H9 (cell line): ENCODE results near the gene TFB1M. TPM values are rescaled to one million over a fixed set of nuclear protein-coding genes. Genes with fewer than 3 reads are reported as not detected.

Experiments
- DNase-seq: peaks from one replicate; pipeline ENCODE4 v3.0.0-alpha.2; 2017
- H2AFZ ChIP-seq: one replicate; pipeline ENCODE4 v1.6.1; 2013; ENCODE audit warnings: mild to moderate bottlenecking, low read length, control low read depth, moderate library complexity
- H2AK5ac ChIP-seq: 2 replicates; pipeline ENCODE4 v1.6.1; 2013; ENCODE audit warnings: low read length, control low read depth, mixed read lengths; ENCODE audit not compliant: insufficient read length
- H2BK120ac ChIP-seq: one replicate; pipeline ENCODE4 v1.6.1; 2013; ENCODE audit warnings: low read depth, mild to moderate bottlenecking, low read length, control low read depth, inconsistent platforms; ENCODE audit not compliant: poor library complexity, severe bottlenecking
- H2BK12ac ChIP-seq: 2 replicates; pipeline ENCODE4 v1.6.1; 2013; ENCODE audit warnings: low read length, control low read depth, mixed read lengths, low read depth; ENCODE audit not compliant: insufficient read length
- H2BK15ac ChIP-seq: 2 replicates; pipeline ENCODE4 v1.6.1; 2013; ENCODE audit warnings: low read depth, low read length, control low read depth
- H2BK20ac ChIP-seq: one replicate; pipeline ENCODE4 v1.6.1; 2013; ENCODE audit warnings: low read depth, mild to moderate bottlenecking, low read length, control low read depth, inconsistent platforms; ENCODE audit not compliant: poor library complexity, severe bottlenecking
- H2BK5ac ChIP-seq: 2 replicates; pipeline ENCODE4 v1.6.1; 2013; ENCODE audit warnings: low read length, control low read depth, mixed read lengths; ENCODE audit not compliant: insufficient read length
- H3K14ac ChIP-seq: 2 replicates; pipeline ENCODE4 v1.6.1; 2013; ENCODE audit warnings: low read length, control low read depth; ENCODE audit not compliant: insufficient read depth
- H3K18ac ChIP-seq: 2 replicates; pipeline ENCODE4 v1.6.1; 2013; ENCODE audit warnings: low read depth, mild to moderate bottlenecking, mixed read lengths, low read length, control low read depth; ENCODE audit not compliant: insufficient read length
- H3K23ac ChIP-seq: 2 replicates; pipeline ENCODE4 v1.6.1; 2013; ENCODE audit warnings: low read length, control low read depth, mixed read lengths, low read depth; ENCODE audit not compliant: insufficient read length
- H3K23me2 ChIP-seq: 2 replicates; pipeline ENCODE4 v1.6.1; 2013; ENCODE audit warnings: low read depth, mild to moderate bottlenecking, mixed read lengths, low read length, control low read depth; ENCODE audit not compliant: insufficient read length, poor library complexity, severe bottlenecking
- H3K27ac ChIP-seq: 2 replicates; pipeline ENCODE4 v1.5.1; 2013; ENCODE audit warnings: low read length, control low read depth, mixed read lengths, low read depth; ENCODE audit not compliant: insufficient read length
- H3K27me3 ChIP-seq: 2 replicates; pipeline ENCODE4 v1.6.1; 2013; ENCODE audit warnings: low read length, control low read depth, inconsistent platforms; ENCODE audit not compliant: insufficient read depth
- H3K4ac ChIP-seq: 2 replicates; pipeline ENCODE4 v1.6.1; 2013; ENCODE audit warnings: low read depth, mild to moderate bottlenecking, control low read depth, inconsistent platforms, low read length, moderate library complexity
- H3K4me1 ChIP-seq: 2 replicates; pipeline ENCODE4 v1.6.1; 2013; ENCODE audit warnings: low read length, control low read depth, inconsistent platforms; ENCODE audit not compliant: insufficient read depth
- H3K4me2 ChIP-seq: 2 replicates; pipeline ENCODE4 v1.6.1; 2013; ENCODE audit warnings: low read length, control low read depth, mixed read lengths; ENCODE audit not compliant: insufficient read length, insufficient read depth
- H3K56ac ChIP-seq: 2 replicates; pipeline ENCODE4 v1.6.1; 2013; ENCODE audit warnings: low read depth, mild to moderate bottlenecking, mixed read lengths, low read length, control low read depth; ENCODE audit not compliant: insufficient read length
- H3K79me1 ChIP-seq: 2 replicates; pipeline ENCODE4 v1.6.1; 2013; ENCODE audit warnings: low read depth, mild to moderate bottlenecking, moderate library complexity, low read length, control low read depth, inconsistent platforms; ENCODE audit not compliant: insufficient read depth, poor library complexity, severe bottlenecking
- H3K79me2 ChIP-seq: 2 replicates; pipeline ENCODE4 v1.6.1; 2013; ENCODE audit warnings: low read length, control low read depth, inconsistent platforms; ENCODE audit not compliant: insufficient read depth
- H3K9ac ChIP-seq: 2 replicates; pipeline ENCODE4 v1.6.1; 2013; ENCODE audit warnings: low read length, control low read depth, mixed read lengths; ENCODE audit not compliant: insufficient read length; ENCODE audit errors: extremely low read depth
- H3K9me3 ChIP-seq: one replicate; pipeline ENCODE4 v1.6.1; 2013; ENCODE audit warnings: low read depth, low read length, inconsistent platforms; ENCODE audit not compliant: control insufficient read depth
- H3T11ph ChIP-seq: one replicate; pipeline ENCODE4 v1.6.1; 2013; ENCODE audit warnings: mild to moderate bottlenecking, low read length, control low read depth, inconsistent platforms
- H4K20me1 ChIP-seq: one replicate; pipeline ENCODE4 v1.6.1; 2013; ENCODE audit not compliant: control insufficient read depth, insufficient read length, insufficient read depth
- H4K5ac ChIP-seq: 2 replicates; pipeline ENCODE4 v1.6.1; 2013; ENCODE audit warnings: low read depth, mild to moderate bottlenecking, mixed read lengths, low read length, control low read depth; ENCODE audit not compliant: insufficient read length
- H4K8ac ChIP-seq: replicated peaks from 2 replicates; pipeline ENCODE4 v1.6.1; 2013; ENCODE audit warnings: low read length, control low read depth, mixed read lengths, low read depth; ENCODE audit not compliant: insufficient read length
- H4K91ac ChIP-seq: 2 replicates; pipeline ENCODE4 v1.6.1; 2013; ENCODE audit warnings: low read depth, mild to moderate bottlenecking, moderate library complexity, mixed read lengths, low read length, control low read depth; ENCODE audit not compliant: insufficient read length
- H3K27ac Mint-ChIP-seq, 3 experiments: 2 replicates in 2 of 3; 3 replicates in 1 of 3; pipeline ENCODE4 v1.8.0; 2020 to 2021; ENCODE audit warnings: mixed read lengths in 3 of 3, mild to moderate bottlenecking in 1 of 3, moderate library complexity in 1 of 3
- H3K27me3 Mint-ChIP-seq: 2 replicates; pipeline ENCODE4 v1.8.0; 2021; ENCODE audit warnings: low read depth, mild to moderate bottlenecking, moderate library complexity, mixed read lengths
- H3K36me3 Mint-ChIP-seq, 3 experiments: 2 replicates in 2 of 3; 3 replicates in 1 of 3; pipeline ENCODE4 v1.8.0; 2020 to 2021; ENCODE audit warnings: low read depth in 3 of 3, mixed read lengths in 3 of 3; ENCODE audit not compliant: insufficient read depth in 1 of 3
- H3K4me1 Mint-ChIP-seq, 2 experiments: 2 replicates each; pipeline ENCODE4 v1.8.0; 2020; ENCODE audit warnings: mixed read lengths in 2 of 2
- H3K4me3 Mint-ChIP-seq, 2 experiments: 2 replicates in 1 of 2; 3 replicates in 1 of 2; pipeline ENCODE4 v1.8.0; 2020 to 2021; ENCODE audit warnings: mild to moderate bottlenecking in 2 of 2, mixed read lengths in 2 of 2, moderate library complexity in 1 of 2
- H3K9me3 Mint-ChIP-seq, 2 experiments: 2 replicates in 1 of 2; 3 replicates in 1 of 2; pipeline ENCODE4 v1.8.0; 2020; ENCODE audit warnings: mild to moderate bottlenecking in 2 of 2, mixed read lengths in 2 of 2, moderate library complexity in 1 of 2
- WGBS: extraction: QIAGEN DNeasy Blood & Tissue Kit; methylation state at CpG from one replicate; pipeline ENCODE4 v1.1.7; 2013; ENCODE audit warnings: missing lambda C conversion rate, low lambda C conversion rate, mixed read lengths; ENCODE audit not compliant: insufficient read length; ENCODE audit errors: extremely low coverage; 5-methylcytosine and 5-hydroxymethylcytosine counted together
- total RNA-seq: library from RNA; stranded (reverse); gene quantifications from 2 replicates; pipeline ENCODE4 v1.2.1, GENCODE V29; 2021
- TF ChIP-seq, protein P1 (sequence below): fragments of 200-600 bp; sonication (generic); conservative IDR thresholded peaks from 3 replicates; pipeline ENCODE4 v1.8.0; 2021; ENCODE audit warnings: antibody characterized with exemption, mild to moderate bottlenecking

The TFB1M gene
- total RNA-seq, 1 experiment from 2014 or later = 28.6 TPM

- Mint-ChIP-seq H3K4me3 (no peak overlapping the region), H3K27me3 (no peaks in the 10 kb centered on the region), H3K27ac (no peak overlapping the region), H3K9me3 (peaks cover 12 to 18% of the 10 kb centered on the region in 2 experiments), H3K36me3 (peaks cover 0 to 10% (median 2%) of the 10 kb centered on the region in 3 experiments; a peak in 2 of 7 replicates), H3K4me1 (no peaks in the 10 kb centered on the region)
- Histone ChIP-seq H2BK15ac (no peak overlapping the region), H3K23ac (no peak overlapping the region), H3K14ac (no peak overlapping the region), H2AFZ (no peak overlapping the region), H3K27me3 (no peaks in the 10 kb centered on the region), H3K4me1 (no peaks in the 10 kb centered on the region), H2BK20ac (no peak overlapping the region), H4K91ac (no peak overlapping the region), H3K9ac (no peak overlapping the region), H3K4me2 (no peak overlapping the region), H3K9me3 (no peaks in the 10 kb centered on the region), H3T11ph (no peak overlapping the region), H4K5ac (no peak overlapping the region), H4K20me1 (no peaks in the 10 kb centered on the region), H2BK5ac (no peak overlapping the region), H3K27ac (no peak overlapping the region), H2AK5ac (no peak overlapping the region), H3K79me1 (no peaks in the 10 kb centered on the region), H3K79me2 (no peaks in the 10 kb centered on the region), H2BK12ac (no peak overlapping the region), H3K18ac (no peak overlapping the region), H2BK120ac (no peak overlapping the region), H3K56ac (no peak overlapping the region), H3K23me2 (no peaks in the 10 kb centered on the region), H4K8ac (no peak overlapping the region), H3K4ac (no peak overlapping the region)
- DNase-seq = no peak
- WGBS = no CpG with 5 or more reads among the region's 4 CpGs
- TF ChIP-seq, protein P1, sequence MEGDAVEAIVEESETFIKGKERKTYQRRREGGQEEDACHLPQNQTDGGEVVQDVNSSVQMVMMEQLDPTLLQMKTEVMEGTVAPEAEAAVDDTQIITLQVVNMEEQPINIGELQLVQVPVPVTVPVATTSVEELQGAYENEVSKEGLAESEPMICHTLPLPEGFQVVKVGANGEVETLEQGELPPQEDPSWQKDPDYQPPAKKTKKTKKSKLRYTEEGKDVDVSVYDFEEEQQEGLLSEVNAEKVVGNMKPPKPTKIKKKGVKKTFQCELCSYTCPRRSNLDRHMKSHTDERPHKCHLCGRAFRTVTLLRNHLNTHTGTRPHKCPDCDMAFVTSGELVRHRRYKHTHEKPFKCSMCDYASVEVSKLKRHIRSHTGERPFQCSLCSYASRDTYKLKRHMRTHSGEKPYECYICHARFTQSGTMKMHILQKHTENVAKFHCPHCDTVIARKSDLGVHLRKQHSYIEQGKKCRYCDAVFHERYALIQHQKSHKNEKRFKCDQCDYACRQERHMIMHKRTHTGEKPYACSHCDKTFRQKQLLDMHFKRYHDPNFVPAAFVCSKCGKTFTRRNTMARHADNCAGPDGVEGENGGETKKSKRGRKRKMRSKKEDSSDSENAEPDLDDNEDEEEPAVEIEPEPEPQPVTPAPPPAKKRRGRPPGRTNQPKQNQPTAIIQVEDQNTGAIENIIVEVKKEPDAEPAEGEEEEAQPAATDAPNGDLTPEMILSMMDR = no peak
These were observed 37.8 kb upstream of the TFB1M start for GRCh38 chr6:155352130-155352420.
